A673 (cell line): ENCODE measurements around the gene CTNNA3. TPM values are rescaled to one million over a fixed set of nuclear protein-coding genes. Genes with fewer than 3 reads are reported as not detected.

ENCODE experiments used
- BruUV-seq: library from RNA; stranded (reverse); fragments of 400-500 nt; replicated peaks from 2 replicates; lab custom pipeline; 2021; lab: Mats Ljungman, UMichigan
- CTCF ChIA-PET: fragments of 300-600 bp; sonication (Branson Sonifier 250); formaldehyde crosslinking; loops from one replicate; lab custom pipeline; 2022; ENCODE audit warnings: antibody characterized with exemption; lab: Charles Lee
- POLR2A ChIA-PET: fragments of 300-600 bp; sonication (Branson Sonifier 250); formaldehyde crosslinking; loops from one replicate; lab custom pipeline; 2022; ENCODE audit warnings: antibody characterized with exemption; ENCODE audit not compliant: low non-redundant PET; lab: Charles Lee
- DNase-seq: peaks from one replicate; pipeline ENCODE4 v3.0.0-alpha.2; 2015; ENCODE audit warnings: low spot score
- H3K27ac ChIP-seq: fragments of 200-600 bp; sonication (generic); 2 replicates; pipeline ENCODE4 v1.5.1; 2016; ENCODE audit warnings: mixed run types, low read depth, mild to moderate bottlenecking, mixed read lengths, antibody characterized with exemption, low read length; ENCODE audit not compliant: poor library complexity, severe bottlenecking
- H3K27me3 ChIP-seq: fragments of 200-600 bp; sonication (generic); replicated peaks from 2 replicates; pipeline ENCODE4 v1.6.1; 2017; ENCODE audit warnings: mixed run types, low read depth, mild to moderate bottlenecking, mixed read lengths, antibody characterized with exemption, low read length; ENCODE audit not compliant: insufficient read depth, poor library complexity
- H3K36me3 ChIP-seq: fragments of 200-600 bp; sonication (generic); 2 replicates; pipeline ENCODE4 v1.6.1; 2016; ENCODE audit warnings: mixed run types, mild to moderate bottlenecking, mixed read lengths, antibody characterized with exemption, low read length; ENCODE audit not compliant: insufficient read depth, poor library complexity, severe bottlenecking
- H3K4me1 ChIP-seq: fragments of 200-600 bp; sonication (generic); 2 replicates; pipeline ENCODE4 v1.6.1; 2017; ENCODE audit warnings: mixed run types, mild to moderate bottlenecking, mixed read lengths, antibody characterized with exemption, low read length; ENCODE audit not compliant: insufficient read depth, poor library complexity, severe bottlenecking
- H3K4me3 ChIP-seq: fragments of 200-600 bp; sonication (generic); 2 replicates; pipeline ENCODE4 v1.5.1; 2016; ENCODE audit warnings: low read depth, mixed run types, mild to moderate bottlenecking, mixed read lengths, low read length; ENCODE audit not compliant: poor library complexity, severe bottlenecking
- H3K9me3 ChIP-seq: fragments of 200-600 bp; sonication (generic); 2 replicates; pipeline ENCODE4 v1.6.1; 2016; ENCODE audit warnings: mixed run types, low read depth, mild to moderate bottlenecking, mixed read lengths, antibody characterized with exemption, low read length; ENCODE audit not compliant: poor library complexity, severe bottlenecking
- CTCF ChIP-seq: fragments of 300-800, 200-600 bp; sonication (generic); conservative IDR thresholded peaks from 2 replicates; pipeline ENCODE4 v1.5.1; 2017; ENCODE audit warnings: low read depth, mild to moderate bottlenecking, antibody characterized with exemption, low read length, moderate library complexity, mixed read lengths
- EZH2 ChIP-seq: fragments of 200-600 bp; sonication (generic); IDR thresholded peaks from 2 replicates; pipeline ENCODE4 v1.6.1; 2017; ENCODE audit warnings: borderline replicate concordance, low read depth, mild to moderate bottlenecking, mixed read lengths, antibody characterized with exemption, low read length; ENCODE audit not compliant: poor library complexity, severe bottlenecking
- intact Hi-C: fragments of 100-400 bp; cut with micrococcal nuclease; formaldehyde crosslinking; loops from one replicate; pipeline ENCODE4 v1.10.0; 2022; ENCODE audit not compliant: unreplicated experiment
- total RNA-seq: library from RNA; stranded (reverse); gene quantifications from 2 replicates; pipeline ENCODE4 v1.2.3, GENCODE V29; 2021

CTNNA3 gene
- total RNA-seq, 1 experiment from 2014 or later, result not detected

GRCh38 chr10:66321723-66322665 is 1374.0 kb downstream of the CTNNA3 start:
- no peaks in the 10 kb centered on the region for H3K36me3 ChIP-seq
- no peaks in the 10 kb centered on the region for H3K9me3 ChIP-seq
- H3K27me3 ChIP-seq, result no peaks in the 10 kb centered on the region
- H3K4me3 ChIP-seq, result no peak overlapping the region
- no peak overlapping the region for H3K27ac ChIP-seq
- intact Hi-C loops, result no loop called here
- BruUV-seq, result no TSS peak
- ChIA-PET CTCF (no interaction called here), POLR2A (no interaction called here)
- DNase-seq, result no peak
- TF ChIP-seq CTCF (no peak), EZH2 (no peak)
- no peaks in the 10 kb centered on the region for H3K4me1 ChIP-seq

DNA sequence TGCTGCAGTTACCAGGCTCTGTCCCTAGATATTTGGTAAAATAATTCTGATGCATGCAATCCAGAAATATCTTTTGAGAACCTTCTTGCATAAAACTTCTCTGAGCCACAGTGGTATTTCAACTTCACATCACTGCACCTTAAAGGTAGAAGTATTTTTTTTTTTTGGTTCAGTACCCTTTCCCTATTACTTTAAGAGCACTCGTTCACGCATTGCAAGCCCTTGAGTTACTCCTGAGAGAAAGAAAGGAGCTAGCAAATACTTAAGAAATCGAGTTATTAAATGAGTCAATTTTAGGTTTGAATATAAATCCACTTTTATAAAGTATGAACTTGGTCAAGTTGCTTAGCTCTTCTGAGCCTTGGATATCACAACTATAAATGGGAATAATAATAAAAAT is 1377.2 kb downstream of the CTNNA3 start:
- Histone ChIP-seq H3K9me3 (no peaks in the 10 kb centered on the region), H3K27me3 (no peaks in the 10 kb centered on the region), H3K4me1 (no peaks in the 10 kb centered on the region), H3K4me3 (no peak overlapping the region), H3K27ac (no peak overlapping the region), H3K36me3 (no peaks in the 10 kb centered on the region)
- intact Hi-C loops, result no loop called here
- CTCF ChIA-PET, result no interaction called here
- no peak for TF ChIP-seq EZH2
- no peak for TF ChIP-seq CTCF
- POLR2A ChIA-PET, result no interaction called here
- no TSS peak for BruUV-seq
- DNase-seq, result no peak

DNA sequence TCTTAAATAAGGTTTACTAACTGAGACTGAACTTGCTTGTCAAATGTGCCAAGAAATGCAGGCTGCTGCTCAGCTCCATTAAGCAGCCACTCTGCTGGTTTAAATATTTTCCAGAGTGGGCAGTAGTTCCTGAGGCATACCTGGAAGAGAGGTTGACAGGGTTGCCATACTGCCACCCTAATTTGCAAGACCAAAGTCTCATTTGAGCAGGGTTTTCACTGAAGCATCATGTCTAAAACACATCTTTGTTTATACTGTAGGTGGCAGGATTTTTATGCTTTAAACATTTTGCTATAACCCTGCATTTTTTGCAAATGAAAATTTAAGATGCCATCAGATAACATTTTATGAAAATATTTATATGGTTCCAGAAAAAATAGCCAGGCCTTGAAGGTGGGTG is 1388.2 kb downstream of the CTNNA3 start:
- Histone ChIP-seq H3K4me3 (no peak overlapping the region), H3K9me3 (no peaks in the 10 kb centered on the region), H3K27ac (no peak overlapping the region), H3K36me3 (no peaks in the 10 kb centered on the region), H3K27me3 (no peaks in the 10 kb centered on the region), H3K4me1 (no peaks in the 10 kb centered on the region)
- ChIA-PET POLR2A (no interaction called here), CTCF (no interaction called here)
- DNase-seq, result no peak
- intact Hi-C loops, result no loop called here
- no peak for TF ChIP-seq EZH2
- TF ChIP-seq CTCF, result no peak
- no TSS peak for BruUV-seq
